ENCODE results near the gene CFAP100.

CFAP100 gene

DNA sequence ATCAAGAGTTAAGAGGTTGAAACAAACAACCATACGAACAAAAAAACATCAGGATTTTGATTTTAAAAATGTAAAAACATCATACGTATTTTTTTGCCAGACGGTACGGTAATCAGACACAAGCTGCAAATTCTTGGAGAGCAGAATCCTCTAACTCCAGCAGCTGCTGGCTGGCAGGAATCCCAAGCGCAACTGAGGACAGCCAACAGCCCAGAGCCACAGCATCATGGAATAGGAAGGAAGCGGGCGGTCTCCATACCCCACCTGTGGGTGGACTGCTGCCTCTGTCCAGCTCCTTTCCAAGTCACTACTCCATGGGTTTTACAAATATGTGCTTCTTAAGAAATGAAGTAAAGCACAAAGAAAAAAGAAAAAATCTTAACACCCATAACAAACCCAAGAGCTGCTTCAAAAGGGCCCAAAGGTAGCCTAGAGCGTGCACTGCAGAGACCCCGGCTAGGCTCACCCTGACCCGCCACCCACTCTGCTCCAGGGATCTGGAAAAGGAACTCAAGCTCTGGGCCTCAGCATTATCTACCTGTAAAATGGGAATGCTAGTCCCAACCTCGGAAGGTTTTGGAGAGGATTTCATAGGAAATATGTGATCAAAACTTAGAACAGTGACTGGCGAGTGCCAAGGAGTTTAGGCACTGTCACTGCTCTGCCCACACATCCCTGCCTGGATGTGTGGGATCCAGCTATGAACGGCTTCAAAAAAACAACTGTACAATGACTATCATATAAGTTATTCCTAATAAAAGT lies 47.6 kb downstream of the CFAP100 start:
- DNase-seq (ENCODE audit: low spot score), result no peak

DNA sequence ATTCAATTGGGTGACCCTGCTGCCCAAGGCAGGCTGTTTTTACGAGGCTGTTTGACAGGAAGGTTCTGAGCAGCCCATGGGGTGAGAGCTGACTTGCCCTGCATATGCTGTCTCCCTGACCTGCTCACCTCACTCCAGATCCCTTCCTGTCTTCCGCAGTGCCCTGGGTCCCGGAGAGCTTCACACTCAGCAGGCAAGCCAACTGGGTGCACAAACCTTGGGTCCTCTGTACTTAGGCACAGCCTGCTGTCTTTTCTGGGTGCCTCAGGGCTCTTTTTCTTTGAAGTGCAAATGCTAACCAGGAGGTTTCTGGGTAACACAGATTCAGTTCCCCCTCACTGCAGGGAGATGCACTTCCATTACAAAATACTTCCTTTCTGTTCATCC lies 48.1 kb downstream of the CFAP100 start:
- DNase-seq (ENCODE audit: low spot score), result no peak

DNA sequence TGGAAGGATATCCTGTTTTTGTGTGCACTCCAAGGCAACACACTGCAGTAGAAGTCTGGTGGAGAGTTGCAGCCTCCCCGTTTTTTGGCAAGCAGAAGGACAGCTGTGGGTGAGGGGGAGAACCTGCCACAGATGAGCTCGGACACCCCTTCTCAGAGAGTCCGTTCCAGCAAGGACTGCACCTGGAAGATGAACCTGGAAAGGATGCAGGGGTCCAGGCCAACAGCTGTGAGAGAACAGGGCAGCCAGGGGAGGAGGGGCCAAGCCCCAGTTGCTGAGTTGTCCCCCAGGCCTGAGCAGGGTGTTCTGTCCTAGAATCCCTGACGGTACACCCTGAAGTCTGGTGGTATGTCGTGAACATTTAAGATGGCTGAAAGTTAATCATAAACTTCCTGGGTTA lies 50.8 kb downstream of the CFAP100 start:
- no peak for DNase-seq (ENCODE audit: low spot score)

DNA sequence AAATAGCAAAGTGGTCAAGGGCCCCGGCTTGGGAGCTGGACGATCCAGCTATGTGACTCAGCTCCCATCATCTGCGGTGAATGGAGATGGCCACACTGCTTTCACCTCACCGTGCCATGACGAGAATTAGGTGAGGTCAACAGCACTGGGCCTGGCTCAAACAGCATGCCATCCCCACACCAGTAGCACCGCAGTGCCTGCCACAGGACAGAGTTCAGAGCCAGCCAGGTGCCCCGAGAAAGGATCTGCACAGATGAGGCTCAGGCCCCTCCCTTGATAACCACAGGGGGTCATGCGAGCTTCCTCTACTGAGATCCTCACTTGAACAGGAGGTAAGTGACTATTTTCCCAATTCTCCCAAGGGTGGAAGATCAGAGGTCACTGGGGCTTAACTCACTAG lies 51.6 kb downstream of the CFAP100 start:
- no peak for DNase-seq (ENCODE audit: low spot score)

DNA sequence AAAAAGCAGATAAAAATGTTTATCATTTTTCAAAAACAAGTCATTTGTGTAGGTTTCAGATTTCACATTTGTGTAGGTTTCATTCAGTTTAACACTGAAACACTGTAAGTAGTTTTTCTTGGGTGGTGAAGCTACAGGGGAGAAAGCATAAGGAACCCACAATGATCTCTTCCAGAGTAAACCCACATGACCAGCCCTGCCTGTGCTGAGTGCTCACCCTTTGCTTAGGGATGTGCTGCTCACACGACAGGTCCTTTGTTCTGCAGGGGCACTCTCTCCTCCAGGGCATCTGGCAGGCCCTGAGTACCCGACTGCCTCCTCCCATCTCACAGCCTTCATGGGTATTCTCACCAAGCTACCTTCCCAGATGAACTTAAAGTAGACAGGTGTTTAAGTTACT lies 52.1 kb downstream of the CFAP100 start:
- no peak for DNase-seq (ENCODE audit: low spot score)

DNA sequence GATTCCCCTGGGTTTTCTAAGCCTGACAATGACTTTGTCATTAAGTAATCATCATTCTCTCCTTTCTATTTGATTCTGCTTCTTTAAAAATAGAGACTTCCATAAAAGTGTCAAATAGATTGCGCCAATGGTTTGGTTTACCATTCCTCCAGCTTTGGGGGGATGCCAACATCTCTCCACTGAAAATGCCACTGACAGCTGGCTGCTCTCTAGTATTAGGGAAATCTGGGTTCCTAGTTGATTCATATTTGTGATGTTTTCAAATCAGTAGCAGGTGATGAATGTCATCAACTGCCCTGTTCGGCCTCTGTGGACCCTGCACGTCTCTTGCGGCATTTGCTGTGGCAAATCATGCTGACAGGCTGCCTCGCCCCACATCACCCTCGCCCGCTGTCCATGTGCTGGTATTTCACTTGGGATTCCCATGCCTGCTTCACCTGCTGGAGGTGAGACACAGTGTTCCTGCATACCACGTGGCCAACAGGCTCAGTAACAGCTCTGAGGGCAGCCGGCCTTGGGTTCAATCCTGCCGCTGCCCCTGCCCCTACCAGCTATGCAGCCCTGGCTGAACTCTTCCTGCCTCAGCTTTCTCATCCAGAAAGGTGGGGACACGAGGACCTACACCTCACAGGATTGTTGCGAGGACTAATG lies 52.9 kb downstream of the CFAP100 start:
- DNase-seq (ENCODE audit: low spot score), result no peak

DNA sequence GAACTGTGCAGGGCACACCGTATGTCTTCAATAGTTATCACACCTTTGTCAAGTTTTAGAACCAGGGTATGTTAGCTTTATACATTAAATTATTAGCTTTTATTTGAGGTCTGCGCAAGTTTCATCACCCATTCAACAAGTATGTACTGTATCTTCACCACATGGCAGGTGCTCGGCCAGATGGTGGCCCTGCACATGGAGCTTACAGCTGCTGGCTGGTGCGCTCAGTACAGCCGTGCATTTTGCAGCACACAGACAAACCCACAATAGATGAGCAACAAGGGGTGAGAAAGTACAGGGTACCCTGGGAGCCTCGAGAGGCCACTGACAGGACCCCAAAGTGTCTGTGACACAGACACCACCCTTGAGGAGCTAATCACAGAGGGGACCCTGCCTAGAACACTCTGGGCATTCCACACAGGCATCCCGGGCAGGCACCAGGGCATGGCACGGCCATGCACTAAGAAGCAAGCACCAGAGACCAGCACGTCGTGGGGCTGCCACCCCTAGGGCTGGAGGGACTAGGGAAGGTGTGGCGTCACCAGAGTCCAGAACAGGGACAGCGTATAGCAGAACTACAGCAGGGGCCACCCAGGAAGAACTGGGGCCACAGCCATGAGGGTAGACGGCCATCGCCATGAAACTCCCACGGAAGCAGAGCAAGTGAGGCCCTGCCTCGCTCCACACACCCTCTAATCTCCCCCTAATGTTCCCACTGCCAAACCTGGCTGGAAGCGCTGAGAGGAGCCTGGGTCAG lies 53.6 kb downstream of the CFAP100 start:
- no peak for DNase-seq (ENCODE audit: low spot score)

DNA sequence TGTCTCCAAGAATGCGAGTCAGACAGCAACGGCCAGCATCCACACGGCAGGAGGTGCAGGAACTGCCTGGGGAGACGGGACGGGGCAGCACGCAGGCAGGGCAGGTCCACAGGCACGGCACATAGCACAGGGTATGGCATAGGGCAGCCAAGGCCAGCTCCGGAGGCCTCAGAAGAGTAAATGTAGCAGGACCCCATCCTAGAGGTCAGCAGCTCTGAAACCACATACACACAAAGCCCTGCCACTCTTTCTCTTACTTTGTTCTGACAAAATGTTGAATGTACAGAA lies 54.1 kb downstream of the CFAP100 start:
- no peak for DNase-seq (ENCODE audit: low spot score)

DNA sequence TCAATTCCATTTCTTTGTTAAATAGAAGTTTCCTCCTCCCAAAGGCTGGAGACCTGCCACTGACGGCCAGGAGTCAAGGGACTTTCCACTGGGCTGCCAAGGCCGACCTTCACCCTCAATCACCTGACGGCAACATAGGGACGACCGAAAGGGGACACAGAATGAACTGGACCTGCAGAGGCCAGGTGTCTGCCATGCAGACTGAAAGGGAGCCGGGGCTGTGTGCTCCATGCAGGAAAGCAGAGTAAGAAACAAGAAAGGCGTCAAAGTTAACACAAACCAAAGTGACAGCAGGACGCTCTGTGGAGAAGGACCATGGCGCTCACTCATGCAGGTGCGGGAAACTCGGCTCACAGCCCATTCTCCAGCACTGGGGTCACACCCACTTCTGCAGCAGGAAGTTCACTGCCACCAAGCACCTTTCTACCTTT lies 54.9 kb downstream of the CFAP100 start:
- DNase-seq (ENCODE audit: low spot score), result no peak

DNA sequence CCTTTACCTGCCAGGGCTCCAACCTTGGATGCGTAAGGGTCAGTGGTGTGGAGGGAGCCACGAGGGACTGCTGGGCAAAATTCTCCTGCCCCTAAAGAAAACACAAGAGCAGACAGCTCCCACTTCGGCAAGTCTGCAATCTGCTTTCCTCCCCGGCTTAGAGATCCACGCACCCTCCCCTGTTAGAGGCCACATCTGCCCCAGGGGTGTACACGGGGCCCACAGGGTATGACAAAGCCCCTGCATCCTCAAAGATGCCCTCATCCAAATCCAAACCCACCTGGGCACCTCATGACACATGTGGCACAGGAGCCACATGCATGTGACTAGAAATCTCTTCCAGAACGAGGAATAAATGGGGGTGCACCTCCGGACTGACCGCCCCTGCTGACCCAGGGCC lies 55.5 kb downstream of the CFAP100 start:
- no peak for DNase-seq (ENCODE audit: low spot score)

DNA sequence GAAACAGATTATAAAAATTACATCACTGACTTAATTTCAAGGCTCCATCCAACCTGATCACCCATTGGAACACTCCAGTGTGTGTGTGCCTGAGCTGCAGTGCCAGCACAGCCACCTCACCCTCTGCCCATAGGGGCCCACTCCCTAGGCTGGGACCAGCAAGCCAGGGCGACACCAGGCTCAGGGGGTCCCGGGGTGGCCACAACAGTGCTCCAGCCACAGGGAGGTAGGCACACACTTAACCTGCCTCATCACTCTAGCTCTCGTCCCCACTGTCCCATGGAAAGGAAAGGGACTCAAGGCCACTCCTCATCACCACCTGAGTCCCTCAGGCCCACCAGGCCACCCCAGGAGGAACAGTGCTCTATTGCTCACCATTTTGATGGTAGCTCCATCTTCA lies 56.0 kb downstream of the CFAP100 start:
- DNase-seq (ENCODE audit: low spot score), result no peak

DNA sequence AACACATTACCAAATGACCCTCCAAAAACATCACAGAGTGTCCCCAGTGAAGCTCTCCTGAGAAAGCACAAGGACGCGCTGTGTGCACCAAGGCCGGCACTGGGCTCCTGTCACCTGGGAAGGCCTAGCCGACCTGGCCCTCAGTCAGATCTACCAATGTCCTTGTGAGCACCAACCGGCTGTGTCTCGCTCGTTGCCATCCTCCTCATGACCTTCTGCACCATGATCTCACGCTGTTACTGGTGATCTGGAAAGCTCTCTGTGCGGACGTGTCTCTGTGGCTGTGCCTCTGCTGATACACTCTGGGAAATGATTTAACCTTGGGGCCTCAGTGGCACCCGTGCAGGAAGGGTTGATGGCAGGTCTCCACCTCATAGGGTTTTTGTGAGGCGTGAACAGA lies 56.8 kb downstream of the CFAP100 start:
- DNase-seq (ENCODE audit: low spot score), result no peak

DNA sequence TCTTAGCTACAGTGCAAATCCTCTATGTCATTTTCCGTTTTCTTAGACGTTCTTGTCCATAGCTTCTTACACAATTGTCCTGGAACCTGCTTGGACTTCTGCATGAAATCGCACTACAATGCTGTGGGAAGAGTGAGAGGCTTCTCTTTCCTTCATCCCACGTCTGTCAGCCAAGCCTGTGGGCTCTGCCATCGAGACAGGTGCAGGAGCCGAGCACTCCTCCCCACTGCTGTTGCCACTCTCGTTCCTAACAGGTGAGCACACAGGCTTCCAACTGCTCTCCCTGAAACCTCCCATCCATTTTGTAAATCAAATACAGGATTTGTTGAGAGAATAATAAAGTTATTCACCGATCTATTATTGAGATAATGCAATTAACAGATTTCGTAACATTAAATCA lies 57.5 kb downstream of the CFAP100 start:
- no peak for DNase-seq (ENCODE audit: low spot score)

DNA sequence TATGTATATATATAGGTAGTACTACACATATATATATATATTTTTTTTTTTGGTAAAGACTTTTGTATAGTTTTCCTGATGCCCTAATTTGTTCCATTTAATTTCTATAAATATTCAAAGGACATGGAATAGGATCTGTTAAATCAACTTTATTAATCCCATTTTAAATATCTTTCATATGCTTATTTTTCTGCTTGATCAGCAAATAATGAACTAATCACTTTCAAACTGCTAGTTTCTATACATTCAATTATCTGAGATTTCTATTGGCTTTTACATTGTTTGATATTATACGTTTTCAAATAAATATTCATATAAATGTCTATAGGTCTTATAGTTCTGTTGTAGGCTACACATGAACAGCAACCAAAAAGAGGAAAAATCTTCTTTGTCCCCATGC lies 59.3 kb downstream of the CFAP100 start:
- no peak for DNase-seq (ENCODE audit: low spot score)

DNA sequence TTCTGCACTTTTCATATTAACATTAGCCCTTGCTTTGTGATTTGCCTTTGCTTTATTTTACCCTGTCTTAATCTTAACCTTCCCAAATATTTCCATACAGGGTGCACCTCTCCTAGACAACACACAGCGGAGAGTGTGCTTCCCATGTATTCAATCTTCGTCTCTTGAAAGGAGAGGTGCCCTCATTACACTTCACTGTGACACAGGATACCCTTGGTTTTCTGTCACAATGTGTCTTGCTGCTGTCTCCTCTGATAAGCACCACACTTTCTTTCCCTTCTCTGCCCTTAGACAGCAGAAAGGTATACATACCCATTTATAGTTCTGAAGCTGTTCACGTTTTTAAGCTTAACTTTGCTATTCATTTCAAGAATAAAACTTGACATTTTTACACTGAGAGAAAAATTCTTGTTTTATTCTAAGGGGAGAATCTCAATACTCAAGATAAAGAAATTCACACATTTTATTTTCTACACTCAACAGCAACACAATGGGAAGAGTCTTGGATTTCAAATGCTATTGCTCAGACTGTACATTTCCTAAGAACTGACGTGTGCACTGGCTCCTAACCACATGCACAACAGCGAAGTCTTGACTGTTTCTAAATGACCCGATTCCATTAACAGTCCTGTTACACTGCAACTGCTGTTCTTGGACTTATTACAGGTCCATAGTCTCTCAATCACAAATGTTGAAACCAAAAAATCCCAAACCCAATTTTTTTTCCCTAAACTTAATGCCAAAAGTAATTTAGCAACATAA lies 59.9 kb downstream of the CFAP100 start:
- DNase-seq (ENCODE audit: low spot score), result no peak

DNA sequence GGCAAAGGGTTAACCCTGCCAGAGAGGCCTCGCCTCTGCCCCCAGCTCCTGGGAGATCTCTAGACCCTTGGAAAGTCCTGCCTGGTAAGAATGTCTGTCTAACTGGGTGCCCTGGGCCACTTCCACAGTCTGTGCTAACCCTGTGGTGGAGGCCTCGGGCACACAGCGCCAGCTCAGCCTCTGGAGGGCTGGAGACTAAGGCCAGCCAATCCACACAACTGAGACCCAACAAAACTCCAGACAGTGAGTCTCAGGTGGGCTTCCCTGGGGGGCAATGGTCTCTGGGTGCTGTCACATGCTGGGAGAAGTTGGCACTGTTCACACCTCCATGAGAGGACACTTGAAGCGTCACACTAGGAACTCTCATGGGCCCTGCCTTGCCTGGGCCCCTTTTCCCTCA lies 61.5 kb downstream of the CFAP100 start:
- DNase-seq (ENCODE audit: low spot score), result no peak

DNA sequence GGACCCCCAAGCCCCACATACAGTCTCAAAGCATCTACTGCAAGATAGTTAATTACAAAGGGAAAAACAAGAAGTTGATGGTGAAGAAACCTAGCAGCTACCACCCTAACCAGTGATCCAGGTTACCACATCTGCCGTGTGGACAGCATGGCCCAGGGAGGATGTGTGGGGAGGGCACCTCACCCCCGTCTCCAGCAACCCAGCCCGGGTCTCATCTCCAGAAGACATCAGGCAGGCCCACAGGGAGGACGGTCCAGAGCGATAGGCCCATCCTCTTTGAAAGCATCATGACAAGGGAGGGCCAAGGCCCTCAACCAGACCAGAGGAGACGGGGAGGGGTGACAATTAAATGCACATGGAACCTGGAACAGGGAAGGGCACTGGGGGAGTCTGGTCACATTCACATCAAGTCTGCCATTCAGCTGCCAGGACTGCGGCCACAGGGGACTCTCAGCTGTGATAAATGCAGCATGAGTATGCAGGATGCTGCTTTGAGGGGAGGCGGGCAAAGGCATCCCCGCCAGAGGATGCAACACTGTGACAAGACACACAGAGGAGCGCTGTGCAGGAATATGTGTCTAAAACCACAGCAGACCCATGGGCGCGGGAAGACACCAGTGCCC lies 62.2 kb downstream of the CFAP100 start:
- no peak for DNase-seq (ENCODE audit: low spot score)

DNA sequence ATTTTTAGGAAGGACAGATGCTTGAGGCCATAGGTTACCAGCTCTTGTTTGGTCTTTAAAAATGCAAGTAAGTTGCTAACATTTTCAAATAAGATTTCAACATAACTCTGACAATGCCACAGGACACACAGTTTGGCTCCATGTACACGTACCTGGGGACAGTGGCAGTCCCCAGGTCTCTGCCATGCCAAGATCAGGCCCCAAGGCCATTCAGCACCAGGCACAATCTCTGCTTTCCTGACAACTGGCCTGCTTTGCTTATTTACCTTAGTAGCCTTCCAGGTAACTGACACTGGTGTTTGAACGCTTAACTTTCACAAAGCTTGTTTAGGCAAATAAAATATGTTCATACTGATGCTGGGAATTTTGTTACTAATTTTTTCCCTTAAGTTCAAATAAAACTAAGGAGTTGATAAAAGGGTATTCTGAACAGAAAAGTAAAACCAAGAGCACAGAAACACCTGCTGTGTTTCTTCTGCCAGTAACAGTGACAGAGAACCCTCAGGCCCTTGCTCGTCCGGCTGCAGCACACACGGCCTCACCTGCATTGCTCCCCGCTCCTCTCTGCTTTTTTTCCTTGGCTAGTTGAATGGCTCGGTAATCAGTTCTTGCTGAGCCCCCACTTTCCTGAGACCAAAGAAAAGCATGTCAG lies 64.5 kb downstream of the CFAP100 start:
- DNase-seq (ENCODE audit: low spot score), result no peak

DNA sequence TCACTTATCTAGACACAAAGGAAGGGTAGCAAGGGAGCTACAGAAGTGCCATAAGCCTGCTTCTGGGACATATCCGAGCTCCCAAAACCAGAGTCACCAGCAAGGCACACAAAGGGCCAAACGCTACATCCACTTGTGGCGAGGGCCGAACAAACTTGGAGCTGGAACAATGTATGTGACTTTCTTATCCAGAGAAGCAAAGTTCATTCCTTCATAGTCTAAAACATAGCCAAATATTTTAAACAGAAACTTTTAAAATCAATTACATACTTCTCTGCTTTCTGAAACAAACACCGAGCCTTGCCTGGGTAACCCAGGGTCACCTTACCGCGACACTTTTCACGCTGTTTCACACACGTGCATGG lies 65.0 kb downstream of the CFAP100 start:
- DNase-seq (ENCODE audit: low spot score), result no peak

DNA sequence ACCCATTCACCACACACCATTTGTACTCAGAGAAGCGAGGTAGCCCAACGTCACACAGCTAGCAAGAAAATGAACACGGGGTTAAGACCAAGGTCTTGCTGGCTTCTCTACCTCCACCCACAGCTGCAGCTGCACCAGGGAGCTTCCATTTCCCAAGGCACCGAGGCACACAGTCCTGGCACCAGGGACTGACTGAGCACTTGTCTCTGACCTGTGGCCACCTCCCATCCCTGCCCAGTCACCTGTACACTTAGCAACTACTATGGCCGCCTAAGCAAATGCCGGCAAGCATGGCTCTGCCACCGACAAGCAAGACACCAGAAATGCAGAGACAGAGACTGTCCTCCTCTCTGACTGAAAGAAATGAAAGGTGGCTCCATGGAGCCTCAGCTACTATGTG lies 65.7 kb downstream of the CFAP100 start:
- DNase-seq (ENCODE audit: low spot score), result no peak

DNA sequence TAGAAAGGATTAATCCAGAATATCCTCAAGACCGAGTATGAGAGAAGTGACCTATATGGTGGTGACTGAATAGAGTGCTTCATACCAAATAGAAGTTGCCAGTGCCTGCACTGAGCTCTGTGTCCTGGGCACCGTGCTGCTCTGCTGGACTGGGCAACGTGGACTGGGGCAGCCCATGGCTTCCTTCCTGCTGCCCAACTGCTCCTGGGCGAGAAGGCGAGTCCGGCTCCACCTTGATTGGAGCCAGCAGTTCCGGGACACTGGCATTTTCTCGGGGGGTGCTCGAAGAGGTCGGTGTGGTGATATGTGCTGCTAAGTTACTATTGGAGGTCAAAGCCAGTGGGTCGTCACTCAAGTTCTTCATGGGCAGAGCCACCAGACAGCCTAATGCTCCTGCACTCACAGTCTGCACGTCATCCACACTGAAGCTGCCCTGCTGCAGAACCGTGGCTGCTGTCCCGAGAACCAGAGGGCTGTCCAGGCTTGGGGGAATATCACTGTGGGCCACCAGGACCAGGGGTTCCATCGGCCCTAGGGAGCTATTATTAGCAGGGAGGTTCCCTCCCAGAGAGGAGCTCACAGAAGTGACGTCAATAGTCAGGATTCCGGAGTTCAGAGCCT lies 66.9 kb downstream of the CFAP100 start:
- no peak for DNase-seq (ENCODE audit: low spot score)
